Common myeloid progenitor, CD34-positive (primary cell): Measurements from ENCODE around the gene SPCS2.
A peak's percentile ranks its signal among the peaks of the same experiment; 100 is the strongest.
"Not testable (repeated sequence)": the region's sequence is repeated elsewhere in the genome, so short reads cannot be mapped to it uniquely, and the experiment has no call there.

Experiments used
- CTCF ChIA-PET: fragments of 350-600 bp; sonication (Branson Sonifier 250); formaldehyde crosslinking; loops from one replicate; lab custom pipeline; 2021; ENCODE audit warnings: antibody characterized with exemption; lab: Charles Lee
- POLR2A ChIA-PET: fragments of 350-600 bp; sonication (Branson Sonifier 250); formaldehyde crosslinking; loops from one replicate; lab custom pipeline; 2021; ENCODE audit warnings: antibody characterized with exemption; lab: Charles Lee
- DNase-seq, 3 donors: peaks; one replicate each; pipeline versions ENCODE4 v3.0.0 to v3.0.0-alpha.2; 2013
- H3K27ac ChIP-seq, 2 experiments: 1 replicate in 1 of 2; 2 replicates in 1 of 2; pipeline ENCODE4 v1.7.0; 2013; ENCODE audit warnings: inconsistent platforms in 2 of 2, low read length in 2 of 2, mild to moderate bottlenecking in 2 of 2, low read depth in 1 of 2, moderate library complexity in 1 of 2; ENCODE audit not compliant: severe bottlenecking in 2 of 2, insufficient read depth in 1 of 2, poor library complexity in 1 of 2
- H3K27me3 ChIP-seq, 5 experiments: replicated peaks in 2 of 5; 1 replicate in 3 of 5; 2 replicates in 2 of 5; pipeline versions ENCODE4 v1.6.1 to v1.7.0; 2013; ENCODE audit warnings: low read length in 4 of 5, mild to moderate bottlenecking in 2 of 5, moderate library complexity in 2 of 5, inconsistent platforms in 1 of 5; ENCODE audit not compliant: insufficient read depth in 5 of 5, control insufficient read depth in 4 of 5
- H3K36me3 ChIP-seq, 4 experiments: 1 replicate in 2 of 4; 2 replicates in 2 of 4; pipeline versions ENCODE4 v1.6.1 to v1.7.0; 2013; ENCODE audit warnings: low read length in 3 of 4, control low read depth in 1 of 4, mild to moderate bottlenecking in 1 of 4; ENCODE audit not compliant: control insufficient read depth in 4 of 4, insufficient read depth in 4 of 4
- H3K4me1 ChIP-seq, 4 experiments: 1 replicate in 3 of 4; 2 replicates in 1 of 4; pipeline versions ENCODE4 v1.6.1 to v1.7.1; 2013; ENCODE audit warnings: low read length in 3 of 4, mild to moderate bottlenecking in 3 of 4, control low read depth in 1 of 4, inconsistent platforms in 1 of 4, moderate library complexity in 1 of 4; ENCODE audit not compliant: control insufficient read depth in 4 of 4, insufficient read depth in 4 of 4; ENCODE audit errors: control extremely low read depth in 1 of 4
- H3K4me3 ChIP-seq, 7 experiments: 1 replicate in 4 of 7; 2 replicates in 3 of 7; pipeline versions ENCODE4 v1.5.1 to v1.7.0; 2013; ENCODE audit warnings: mild to moderate bottlenecking in 7 of 7, low read length in 6 of 7, moderate library complexity in 6 of 7, inconsistent platforms in 2 of 7, low read depth in 2 of 7, control low read depth in 1 of 7; ENCODE audit not compliant: insufficient read depth in 4 of 7, control insufficient read depth in 1 of 7; ENCODE audit errors: extremely low read depth in 1 of 7
- H3K9me3 ChIP-seq, 5 experiments: 1 replicate in 4 of 5; 2 replicates in 1 of 5; pipeline versions ENCODE4 v1.6.1 to v1.7.1; 2013; ENCODE audit warnings: low read length in 4 of 5, mild to moderate bottlenecking in 2 of 5, inconsistent platforms in 1 of 5, low read depth in 1 of 5, moderate library complexity in 1 of 5; ENCODE audit not compliant: control insufficient read depth in 4 of 5, insufficient read depth in 2 of 5; ENCODE audit errors: control extremely low read depth in 1 of 5
- WGBS: methylation state at CpG from one replicate; pipeline ENCODE4 v1.1.5; 2013; ENCODE audit not compliant: insufficient coverage; 5-methylcytosine and 5-hydroxymethylcytosine counted together

The SPCS2 gene

DNA sequence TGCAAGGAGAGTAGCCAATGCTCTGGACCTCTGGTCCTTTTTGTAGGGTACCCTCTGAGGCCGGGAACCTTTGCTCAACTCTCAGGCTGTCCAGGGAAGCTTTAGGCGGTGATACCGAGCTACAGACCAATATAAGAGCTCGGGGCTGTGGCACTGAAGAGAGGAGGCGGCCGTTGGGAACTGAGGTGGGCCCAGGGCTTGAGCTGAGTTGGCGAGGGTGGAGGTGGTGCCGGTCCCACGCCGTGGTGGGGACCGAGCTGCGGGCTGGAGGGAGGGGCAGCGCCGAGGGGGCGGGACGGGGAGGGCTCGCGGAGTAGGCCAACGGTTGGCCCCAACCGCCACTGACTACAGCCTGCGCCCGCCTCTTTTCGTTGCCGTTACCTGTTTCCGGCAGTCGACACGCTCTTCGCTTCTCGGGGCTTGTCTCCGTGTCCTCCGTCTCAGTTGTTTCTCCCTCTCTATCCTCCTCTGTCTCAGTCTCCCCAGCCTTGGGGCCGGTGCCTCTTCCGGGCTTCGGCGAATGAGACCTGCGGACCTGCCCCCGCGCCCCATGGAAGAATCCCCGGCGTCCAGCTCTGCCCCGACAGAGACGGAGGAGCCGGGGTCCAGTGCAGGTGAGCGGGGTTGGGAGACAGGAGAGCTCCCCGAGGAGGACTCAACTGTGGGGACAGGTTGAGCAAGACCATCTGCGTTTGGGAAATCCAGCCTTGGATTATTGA, 39.6 kb downstream of the SPCS2 start, which contains the start of gene NEU3:
Gene NEU3 (plus strand): TSS at position 393 of the 719 bp plus-strand sequence. CDS start 128 bp downstream, at position 521.
- Histone ChIP-seq H3K4me1 (peaks cover 8 to 26% (median 16%) of the 10 kb centered on the region in 4 experiments), H3K27ac (peak within 1 kb of the TSS; percentile 78 to 93), H3K9me3 (no peaks in the 10 kb centered on the region), H3K4me3 (peak within 1 kb of the TSS; percentile 83 to 94 (median 89)), H3K36me3 (peaks cover 0 to 2% (median 0%) of the 10 kb centered on the region in 4 experiments), H3K27me3 (no peaks in the 10 kb centered on the region)
- ChIA-PET POLR2A (interaction anchor here (0.5 kb wide), 1 partner anchor 282 kb away, joined by 3 read pairs; no protein-coding TSS in a partner anchor), CTCF (interaction anchor here (0.9 to 1.2 kb wide), 5 partner anchors 9 to 51 kb away, joined by 3 to 4 read pairs (median 3); no protein-coding TSS in a partner anchor)
- WGBS, result 0% methylated on average over 44 of the region's 46 CpGs
- DNase-seq, result peak; percentile 83 to 92 (median 88)

DNA sequence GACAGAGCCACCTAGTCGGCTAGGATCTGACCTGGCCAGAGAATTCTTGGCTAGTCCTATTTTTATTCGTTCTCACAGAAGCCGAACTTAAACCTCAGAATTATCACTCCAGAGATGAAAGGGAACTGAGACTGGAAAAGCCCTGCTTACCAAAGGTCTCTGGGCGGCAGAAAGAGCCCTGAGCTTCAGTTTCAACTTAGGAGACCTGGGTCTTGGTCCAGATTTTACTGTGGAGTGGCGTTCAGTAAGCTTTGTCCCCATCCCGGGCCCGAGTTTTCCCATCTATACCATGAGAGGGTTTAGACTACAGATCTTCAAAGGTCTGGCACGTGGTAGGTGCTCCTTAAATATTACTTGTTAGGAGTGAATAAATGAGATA, 40.2 kb downstream of the SPCS2 start:
- POLR2A ChIA-PET, result interaction anchor here (0.7 kb wide), 1 partner anchor 21 kb away, joined by 3 read pairs; no protein-coding TSS in a partner anchor
- WGBS, result 14% methylated on average over 5 of the region's 8 CpGs

DNA sequence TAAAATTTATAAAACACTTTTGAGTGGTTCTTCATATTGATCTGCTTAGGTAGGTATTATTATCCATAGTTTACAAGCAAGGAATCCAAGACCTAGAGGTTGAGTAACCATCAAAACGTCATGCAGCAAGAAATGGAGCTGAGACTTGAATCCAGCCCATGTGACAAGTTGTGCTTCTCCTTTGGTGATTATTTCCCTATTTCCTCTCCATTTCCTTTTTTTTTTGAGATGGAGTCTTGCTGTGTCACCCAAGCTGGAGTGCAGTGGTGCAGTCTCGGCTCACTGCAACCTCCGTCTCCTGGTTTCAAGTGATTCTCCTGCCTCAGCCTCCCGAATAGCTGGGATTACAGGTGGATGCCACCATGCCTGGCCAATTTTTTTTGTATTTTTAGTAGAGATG, 41.1 kb downstream of the SPCS2 start:
- 60% methylated on average over 1 of the region's 4 CpGs for WGBS
- Histone ChIP-seq H3K4me1 (peaks cover 8 to 26% (median 16%) of the 10 kb centered on the region in 4 experiments), H3K4me3 (peak overlapping the region in 1 of 7 experiments; percentile 83), H3K36me3 (peaks cover 9 to 13% (median 12%) of the 10 kb centered on the region in 4 experiments)
- H3K9me3 ChIP-seq, H3K27me3 ChIP-seq, H3K27ac ChIP-seq, POLR2A ChIA-PET: not testable (repeated sequence)
- peak in 2 of 3 donors; percentile 13 to 15 for DNase-seq
- CTCF ChIA-PET, result interaction anchor here (0.8 kb wide), 1 partner anchor 60 kb away, joined by 3 read pairs; no protein-coding TSS in a partner anchor

More for the DNA sequence above, 40.2 kb downstream of the SPCS2 start:
- Histone ChIP-seq H3K4me3 (peak overlapping the region; percentile 83 to 94 (median 89)), H3K27me3 (no peaks in the 10 kb centered on the region), H3K27ac (peak overlapping the region; percentile 78 to 93), H3K36me3 (peaks cover under 1 to 5% (median 3%) of the 10 kb centered on the region in 4 experiments), H3K4me1 (peaks cover 8 to 26% (median 16%) of the 10 kb centered on the region in 4 experiments), H3K9me3 (no peaks in the 10 kb centered on the region)
- DNase-seq, result peak; percentile 9 to 32 (median 17)
- CTCF ChIA-PET, result interaction anchor here (0.9 to 1.2 kb wide), 5 partner anchors 8 to 52 kb away, joined by 3 to 4 read pairs (median 3); no protein-coding TSS in a partner anchor

DNA sequence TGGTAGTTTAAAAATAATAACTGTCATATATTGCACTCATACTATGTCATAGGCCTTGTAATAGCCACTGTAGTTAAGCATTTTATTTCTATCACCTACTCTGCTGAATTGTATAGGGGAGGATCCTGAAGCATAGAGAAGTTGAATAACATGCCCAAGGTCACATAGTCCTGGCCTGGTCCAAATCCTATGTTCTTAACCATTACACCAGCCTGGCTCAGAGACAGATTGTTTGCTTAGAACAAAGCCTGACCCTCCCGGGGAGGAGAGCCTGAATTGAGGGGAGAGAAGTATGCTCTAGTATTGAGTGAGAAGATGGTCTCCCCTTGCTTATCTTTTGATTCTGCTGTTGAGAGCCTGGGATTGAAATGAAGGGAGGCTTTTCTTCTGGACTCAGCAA, 41.9 kb downstream of the SPCS2 start:
- POLR2A ChIA-PET, result no interaction called here
- no peak for DNase-seq
- H3K27me3 ChIP-seq, result no peaks in the 10 kb centered on the region
- CTCF ChIA-PET, result no interaction called here
- WGBS, result no CpG with 5 or more reads among the region's 1 CpG
- H3K27ac ChIP-seq, result no peak overlapping the region
- no peaks in the 10 kb centered on the region for H3K9me3 ChIP-seq
- H3K4me1 ChIP-seq, result peaks cover 8 to 26% (median 16%) of the 10 kb centered on the region in 4 experiments
- H3K4me3 ChIP-seq, result no peak overlapping the region
- H3K36me3 ChIP-seq, result peaks cover 11 to 15% (median 12%) of the 10 kb centered on the region in 4 experiments

DNA sequence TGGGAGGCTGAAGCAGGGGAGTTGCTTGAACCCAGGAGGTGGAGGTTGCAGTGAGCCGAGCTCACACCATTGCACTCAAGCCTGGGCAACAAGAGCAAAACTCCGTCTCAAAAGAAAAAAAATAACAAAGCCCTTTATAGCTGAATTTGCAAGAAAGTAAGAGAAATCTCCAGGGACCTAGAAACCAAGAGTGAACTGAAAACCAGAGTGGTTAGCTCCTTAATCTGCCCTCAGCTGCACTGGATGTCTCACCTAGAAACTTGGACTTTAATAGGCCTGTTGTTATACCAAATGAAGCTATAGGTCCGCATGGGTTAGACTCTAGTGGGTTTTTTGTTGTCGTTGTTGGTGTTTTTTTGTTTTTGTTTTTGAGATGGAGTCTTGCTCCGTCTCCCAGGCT, 43.8 kb downstream of the SPCS2 start:
- Histone ChIP-seq H3K4me1 (peaks cover 8 to 26% (median 15%) of the 10 kb centered on the region in 4 experiments), H3K4me3 (no peak overlapping the region), H3K27ac (no peak overlapping the region), H3K9me3 (no peaks in the 10 kb centered on the region), H3K36me3 (peaks cover 13 to 25% (median 15%) of the 10 kb centered on the region in 4 experiments), H3K27me3 (no peaks in the 10 kb centered on the region)
- WGBS, result 100% methylated on average over 3 of the region's 5 CpGs
- CTCF ChIA-PET, result interaction anchor here (1.4 kb wide), 1 partner anchor 29 kb away, joined by 3 read pairs; no protein-coding TSS in a partner anchor
- no peak for DNase-seq
- POLR2A ChIA-PET, result no interaction called here

DNA sequence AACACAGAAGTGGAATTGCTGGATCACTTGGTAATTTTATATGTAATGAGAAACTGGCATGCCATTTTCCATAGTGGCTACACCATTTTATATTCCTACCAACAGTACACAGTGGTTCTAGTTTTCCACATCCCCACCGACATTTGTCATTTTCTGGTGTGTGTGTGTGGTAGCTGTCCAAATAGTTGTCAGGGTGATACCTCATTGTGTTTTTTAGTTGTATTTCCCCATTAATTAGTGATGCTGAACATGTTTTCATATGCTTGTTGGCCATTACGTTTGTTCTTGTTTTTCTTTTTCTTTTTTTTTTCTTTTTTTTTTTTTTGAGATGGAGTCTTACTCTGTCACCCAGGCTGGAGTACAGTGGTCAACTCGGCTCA, 51.9 kb downstream of the SPCS2 start:
- Histone ChIP-seq H3K4me1 (no peaks in the 10 kb centered on the region), H3K27ac (no peak overlapping the region), H3K27me3 (no peaks in the 10 kb centered on the region), H3K9me3 (no peaks in the 10 kb centered on the region), H3K36me3 (peaks cover 7 to 33% (median 19%) of the 10 kb centered on the region in 4 experiments), H3K4me3 (no peak overlapping the region)
- POLR2A ChIA-PET, result no interaction called here
- DNase-seq, result no peak
- no CpG with 5 or more reads among the region's 3 CpGs for WGBS
- CTCF ChIA-PET, result interaction anchor here (1.0 to 1.9 kb wide), 2 partner anchors 15 to 72 kb away, joined by 3 to 6 read pairs; no protein-coding TSS in a partner anchor
